Uterus (tissue), 2 donors: ENCODE results near the gene ACADVL.

Experiments
- POLR2A ChIP-seq, 2 donors: fragments of 450-650 bp; IDR thresholded peaks; one replicate each; pipeline ENCODE4 v1.6.1; 2016; ENCODE audit warnings: antibody characterized with exemption in 2 of 2, mild to moderate bottlenecking in 1 of 2, moderate library complexity in 1 of 2
- TF ChIP-seq, protein P1 (sequence below), 4 experiments: fragments of 200-600 bp in 2 of 4; fragments of 450-650 bp in 2 of 4; sonication (generic) in 2 of 4; IDR thresholded peaks; one replicate each; pipeline ENCODE4 v1.5.1; 2016 to 2019; ENCODE audit warnings: antibody characterized with exemption in 4 of 4, mild to moderate bottlenecking in 2 of 4, moderate library complexity in 1 of 4

DNA sequence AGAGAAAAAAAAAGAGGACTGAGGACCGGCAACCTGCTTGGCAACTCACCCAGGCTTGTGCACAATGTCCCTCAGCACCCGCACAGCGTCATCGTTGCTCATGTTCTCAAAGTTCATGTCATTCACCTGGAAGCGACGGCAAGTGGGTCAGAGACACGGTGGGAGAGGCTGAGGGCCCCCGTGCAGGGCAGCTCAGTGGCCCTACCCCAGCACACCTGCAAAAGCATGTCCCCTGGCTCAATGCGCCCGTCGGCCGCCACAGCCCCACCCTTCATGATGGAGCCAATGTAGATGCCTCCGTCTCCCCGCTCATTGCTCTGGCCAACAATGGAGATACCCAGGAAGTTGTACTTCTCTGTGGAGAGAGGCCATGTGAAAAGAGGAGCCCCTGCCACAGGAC, 9.2 kb downstream of the ACADVL start:
- TF ChIP-seq, protein P1, sequence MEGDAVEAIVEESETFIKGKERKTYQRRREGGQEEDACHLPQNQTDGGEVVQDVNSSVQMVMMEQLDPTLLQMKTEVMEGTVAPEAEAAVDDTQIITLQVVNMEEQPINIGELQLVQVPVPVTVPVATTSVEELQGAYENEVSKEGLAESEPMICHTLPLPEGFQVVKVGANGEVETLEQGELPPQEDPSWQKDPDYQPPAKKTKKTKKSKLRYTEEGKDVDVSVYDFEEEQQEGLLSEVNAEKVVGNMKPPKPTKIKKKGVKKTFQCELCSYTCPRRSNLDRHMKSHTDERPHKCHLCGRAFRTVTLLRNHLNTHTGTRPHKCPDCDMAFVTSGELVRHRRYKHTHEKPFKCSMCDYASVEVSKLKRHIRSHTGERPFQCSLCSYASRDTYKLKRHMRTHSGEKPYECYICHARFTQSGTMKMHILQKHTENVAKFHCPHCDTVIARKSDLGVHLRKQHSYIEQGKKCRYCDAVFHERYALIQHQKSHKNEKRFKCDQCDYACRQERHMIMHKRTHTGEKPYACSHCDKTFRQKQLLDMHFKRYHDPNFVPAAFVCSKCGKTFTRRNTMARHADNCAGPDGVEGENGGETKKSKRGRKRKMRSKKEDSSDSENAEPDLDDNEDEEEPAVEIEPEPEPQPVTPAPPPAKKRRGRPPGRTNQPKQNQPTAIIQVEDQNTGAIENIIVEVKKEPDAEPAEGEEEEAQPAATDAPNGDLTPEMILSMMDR (IDR thresholded peaks at IDR 0.05), result no peak
- TF ChIP-seq POLR2A (IDR thresholded peaks at IDR 0.05), result no peak
